A549 (cell line): ENCODE results near the gene FHIT. TPM values are rescaled to one million over a fixed set of nuclear protein-coding genes. Genes with fewer than 3 reads are reported as not detected.

Experiments
- ATAC-seq, 2 experiments: fragments of 200-7000 bp in 1 of 2; fragments of >200 bp in 1 of 2; cut with Nextera tagmentation in 1 of 2; cut with Tn5 transposase in 1 of 2; 3 replicates each; pipeline versions ENCODE4 v1.8.0 to v1.9.1; 2018 to 2020; ENCODE audit warnings: mild to moderate bottlenecking in 1 of 2, moderate library complexity in 1 of 2
- CTCF ChIA-PET: fragments of 300-600 bp; sonication (Branson Sonifier 250); formaldehyde crosslinking; extraction: SDS; loops from one replicate; lab custom pipeline; 2021; ENCODE audit warnings: antibody characterized with exemption, inconsistent platforms; lab: Yijun Ruan, JAX
- POLR2A ChIA-PET: fragments of 350-600 bp; formaldehyde crosslinking; extraction: SDS; loops from one replicate; lab custom pipeline; 2021; ENCODE audit warnings: antibody characterized with exemption, inconsistent platforms; lab: Yijun Ruan, JAX
- DNase-seq, 2 experiments: peaks; one replicate each; pipeline versions ENCODE4 v3.0.0 to v3.0.0-alpha.2; 2011 to 2016; ENCODE audit warnings: low read depth in 1 of 2, low spot score in 1 of 2
- FAIRE-seq: peaks from 2 replicates; lab custom pipeline; 2011; peaks lifted over from hg19 to GRCh38; lab: Jason Lieb, UNC
- H3K27ac ChIP-seq, 2 experiments: fragments of >200 bp; sonication (Bioruptor Twin); formaldehyde crosslinking; 3 replicates each; pipeline ENCODE4 v1.5.1; 2016 to 2017
- H3K4me1 ChIP-seq: fragments of >200 bp; sonication (Bioruptor Twin); formaldehyde crosslinking; 3 replicates; pipeline ENCODE4 v1.6.1; 2016
- H3K4me2 ChIP-seq: fragments of >200 bp; sonication (Bioruptor Twin); formaldehyde crosslinking; 3 replicates; pipeline ENCODE4 v1.6.1; 2016
- H3K4me3 ChIP-seq: fragments of >200 bp; sonication (Bioruptor Twin); formaldehyde crosslinking; 3 replicates; pipeline ENCODE4 v1.5.1; 2016
- H3K9me3 ChIP-seq: fragments of >200 bp; sonication (Bioruptor Twin); formaldehyde crosslinking; 3 replicates; pipeline ENCODE4 v1.6.1; 2016
- ATOH8 ChIP-seq: fragments of 250-450 bp; sonication (Bioruptor Pico); IDR thresholded peaks from 2 replicates; pipeline ENCODE4 v1.5.0; 2020; ENCODE audit warnings: low read depth, mild to moderate bottlenecking, moderate library complexity
- BCL3 ChIP-seq: fragments of >200 bp; sonication (Bioruptor Twin); formaldehyde crosslinking; IDR thresholded peaks from 3 replicates; pipeline ENCODE4 v1.6.1; 2016
- BHLHE40 ChIP-seq: IDR thresholded peaks from 2 replicates; pipeline ENCODE4 v1.6.1; 2012; ENCODE audit warnings: low read depth, low read length, inconsistent platforms
- CBX2 ChIP-seq: fragments of 200-600 bp; sonication (generic); IDR thresholded peaks from 2 replicates; pipeline ENCODE4 v1.6.1; 2016; ENCODE audit warnings: low read depth, mild to moderate bottlenecking, borderline replicate concordance
- CBX8 ChIP-seq: fragments of 200-600 bp; sonication (generic); IDR thresholded peaks from 2 replicates; pipeline ENCODE4 v1.6.1; 2016
- CHD2 ChIP-seq: fragments of 150-350 bp; IDR thresholded peaks from 2 replicates; pipeline ENCODE4 v1.6.1; 2014; ENCODE audit warnings: low read length; ENCODE audit not compliant: partially characterized antibody
- EHMT2 ChIP-seq: fragments of 200-600 bp; sonication (generic); IDR thresholded peaks from 2 replicates; pipeline ENCODE4 v1.6.1; 2016; ENCODE audit warnings: antibody characterized with exemption, low read depth, mild to moderate bottlenecking, moderate library complexity
- EP300 ChIP-seq, 2 experiments: fragments of >200 bp; sonication (Bioruptor Twin); formaldehyde crosslinking; IDR thresholded peaks; 2 replicates in 1 of 2; 3 replicates in 1 of 2; pipeline ENCODE4 v1.6.1; 2016 to 2017
- FOSB ChIP-seq: fragments of 250-450 bp; sonication (Bioruptor Pico); IDR thresholded peaks from 2 replicates; pipeline ENCODE4 v1.5.0; 2020; ENCODE audit warnings: mild to moderate bottlenecking, moderate library complexity
- HEYL ChIP-seq: fragments of 250-450 bp; sonication (Bioruptor Pico); IDR thresholded peaks from 2 replicates; pipeline ENCODE4 v1.8.0; 2021; ENCODE audit warnings: mild to moderate bottlenecking, moderate library complexity
- HMGXB4 ChIP-seq: fragments of 250-450 bp; sonication (Bioruptor Pico); IDR thresholded peaks from 2 replicates; pipeline ENCODE4 v1.5.0; 2021; ENCODE audit warnings: mild to moderate bottlenecking, moderate library complexity, borderline replicate concordance
- HOXB13 ChIP-seq: fragments of 250-450 bp; sonication (Bioruptor Pico); IDR thresholded peaks from 2 replicates; pipeline ENCODE4 v1.5.0; 2020; ENCODE audit warnings: low read depth, mild to moderate bottlenecking, moderate library complexity
- HOXB5 ChIP-seq: fragments of 250-450 bp; sonication (Bioruptor Pico); IDR thresholded peaks from 2 replicates; pipeline ENCODE4 v1.5.0; 2020; ENCODE audit warnings: mild to moderate bottlenecking, moderate library complexity
- JUN ChIP-seq, 2 experiments: fragments of >200 bp; sonication (Bioruptor Twin); formaldehyde crosslinking; IDR thresholded peaks; 2 replicates in 1 of 2; 3 replicates in 1 of 2; pipeline ENCODE4 v1.6.1; 2016 to 2017
- JUNB ChIP-seq: fragments of >200 bp; sonication (Bioruptor Twin); formaldehyde crosslinking; IDR thresholded peaks from 2 replicates; pipeline ENCODE4 v1.6.1; 2016
- KDM1A ChIP-seq: fragments of 200-600 bp; sonication (generic); IDR thresholded peaks from 2 replicates; pipeline ENCODE4 v1.6.1; 2016; ENCODE audit warnings: low read depth, mild to moderate bottlenecking
- KDM5A ChIP-seq: fragments of 200-600 bp; sonication (generic); IDR thresholded peaks from 2 replicates; pipeline ENCODE4 v1.6.1; 2016; ENCODE audit warnings: antibody characterized with exemption, mild to moderate bottlenecking
- MAZ ChIP-seq: fragments of 150-350 bp; IDR thresholded peaks from 2 replicates; pipeline ENCODE4 v1.6.1; 2014; ENCODE audit warnings: antibody characterized with exemption, low read depth, low read length, borderline replicate concordance
- NPAS2 ChIP-seq: fragments of 250-450 bp; sonication (Bioruptor Pico); IDR thresholded peaks from 2 replicates; pipeline ENCODE4 v1.8.0; 2022; ENCODE audit warnings: mild to moderate bottlenecking, moderate library complexity, borderline replicate concordance
- NR3C1 ChIP-seq: fragments of >200 bp; sonication (Bioruptor Twin); formaldehyde crosslinking; IDR thresholded peaks from 3 replicates; pipeline ENCODE4 v1.6.1; 2017
- PBX3 ChIP-seq: IDR thresholded peaks from 2 replicates; pipeline ENCODE4 v1.6.1; 2012
- PHF8 ChIP-seq: fragments of 200-600 bp; sonication (generic); IDR thresholded peaks from 2 replicates; pipeline ENCODE4 v1.6.1; 2016; ENCODE audit warnings: low read depth, mild to moderate bottlenecking, antibody characterized with exemption, moderate library complexity, borderline replicate concordance
- POLR2A ChIP-seq: IDR thresholded peaks from 2 replicates; pipeline ENCODE4 v1.6.1; 2012; ENCODE audit warnings: mild to moderate bottlenecking, low read length
- RARB ChIP-seq: fragments of 250-450 bp; sonication (Bioruptor Pico); IDR thresholded peaks from 2 replicates; pipeline ENCODE4 v1.8.0; 2021; ENCODE audit warnings: mild to moderate bottlenecking, moderate library complexity
- REST ChIP-seq: fragments of 200-600 bp; sonication (generic); IDR thresholded peaks from 2 replicates; pipeline ENCODE4 v1.6.1; 2016; ENCODE audit warnings: antibody characterized with exemption, mild to moderate bottlenecking, moderate library complexity
- RFX5 ChIP-seq: fragments of 450-650 bp; IDR thresholded peaks from 2 replicates; pipeline ENCODE4 v1.7.1; 2014; ENCODE audit warnings: antibody characterized with exemption, mild to moderate bottlenecking, moderate library complexity
- SMC3 ChIP-seq: fragments of >200 bp; sonication (Bioruptor Twin); formaldehyde crosslinking; IDR thresholded peaks from 3 replicates; pipeline ENCODE4 v1.6.1; 2018; ENCODE audit warnings: inconsistent platforms
- TFCP2L1 ChIP-seq: fragments of 250-450 bp; sonication (Bioruptor Pico); IDR thresholded peaks from 2 replicates; pipeline ENCODE4 v1.5.0; 2021; ENCODE audit warnings: mild to moderate bottlenecking
- USF2 ChIP-seq: fragments of 450-650 bp; IDR thresholded peaks from 2 replicates; pipeline ENCODE4 v1.6.1; 2014; ENCODE audit warnings: antibody characterized with exemption
- ZC3H11A ChIP-seq: fragments of 450-650 bp; IDR thresholded peaks from 2 replicates; pipeline ENCODE4 v1.6.1; 2014; ENCODE audit warnings: antibody characterized with exemption, mild to moderate bottlenecking
- ZNF302 ChIP-seq: fragments of 250-450 bp; sonication (Bioruptor Pico); IDR thresholded peaks from 2 replicates; pipeline ENCODE4 v1.9.0; 2021; ENCODE audit warnings: inconsistent platforms, mild to moderate bottlenecking, moderate library complexity
- WGBS: methylation state at CpG from one replicate; pipeline ENCODE4 v1.1.6; 2017; ENCODE audit errors: missing lambda C conversion rate; 5-methylcytosine and 5-hydroxymethylcytosine counted together
- polyA plus RNA-seq, 4 experiments: library from polyadenylated mRNA; depleted of rRNA in 3 of 4; stranded (reverse); fragments of >200 nt; fragmentation: RNase III in 1 of 4; extraction: RNeasy Plus Mini Kit Qiagen cat#74134 plus additional on column Dnase treatment in 1 of 4; gene quantifications; 2 replicates in 3 of 4; 3 replicates in 1 of 4; pipeline ENCODE4 v1.2.3, GENCODE V29; 2011 to 2017

FHIT gene
- polyA plus RNA-seq, 2 of the 4 experiments (the other 2 are of a cell fraction) = 0.76 to 0.92 TPM

- ChIA-PET CTCF (no interaction called here), POLR2A (no interaction called here)
- no peak overlapping the region for H3K27ac ChIP-seq
- no peaks in the 10 kb centered on the region for H3K9me3 ChIP-seq
- H3K4me1 ChIP-seq = no peaks in the 10 kb centered on the region
- FAIRE-seq (no peak), ATAC-seq (no peak), DNase-seq (no peak)
- no peak for TF ChIP-seq NPAS2 (CRISPR knock-in tag)
- TF ChIP-seq HOXB5 (CRISPR knock-in tag) = no peak
- no peak for TF ChIP-seq REST
- TF ChIP-seq KDM1A = no peak
- no peak for TF ChIP-seq BCL3
- no peak for TF ChIP-seq JUN (IDR thresholded peaks at IDR 0.05)
- TF ChIP-seq TFCP2L1 (CRISPR knock-in tag) = no peak
- no peak for TF ChIP-seq RFX5
- no peak for TF ChIP-seq KDM5A
- no peak for TF ChIP-seq SMC3
- no peak for TF ChIP-seq ZNF302 (CRISPR knock-in tag)
- TF ChIP-seq HEYL = no peak
- TF ChIP-seq PHF8 = no peak
- TF ChIP-seq ATOH8 (CRISPR knock-in tag) = no peak
- no peak for TF ChIP-seq ZC3H11A
- no peak for TF ChIP-seq CBX8
- no peak for TF ChIP-seq USF2
- TF ChIP-seq FOSB (CRISPR knock-in tag) = no peak
- TF ChIP-seq POLR2A = no peak
- 24% methylated on average over 1 of the region's 1 CpG for WGBS
- H3K4me2 ChIP-seq = no peak overlapping the region
- H3K4me3 ChIP-seq = no peak overlapping the region
Observed at GRCh38 chr3:61052851-61053250, 198.4 kb downstream of the FHIT start.

- Histone ChIP-seq H3K4me2 (no peak overlapping the region), H3K27ac (no peak overlapping the region), H3K4me3 (no peak overlapping the region), H3K4me1 (no peaks in the 10 kb centered on the region), H3K9me3 (no peaks in the 10 kb centered on the region)
- 5% methylated on average over 1 of the region's 1 CpG for WGBS
- ChIA-PET CTCF (no interaction called here), POLR2A (no interaction called here)
- no peak for ATAC-seq
- DNase-seq = no peak
- no peak for FAIRE-seq
- TF ChIP-seq MAZ (no peak), JUN (IDR thresholded peaks at IDR 0.05) (no peak), CBX8 (no peak), EP300 (IDR thresholded peaks at IDR 0.05) (no peak), NR3C1 (no peak), PBX3 (no peak), CBX2 (no peak), HMGXB4 (CRISPR knock-in tag) (no peak), KDM1A (no peak), ZC3H11A (no peak), KDM5A (no peak), HOXB5 (CRISPR knock-in tag) (no peak), CHD2 (no peak), FOSB (CRISPR knock-in tag) (no peak), RARB (no peak), SMC3 (no peak), JUNB (no peak), EHMT2 (no peak), BHLHE40 (no peak), HOXB13 (CRISPR knock-in tag) (no peak)
Observed at GRCh38 chr3:61051666-61052065, 199.6 kb downstream of the FHIT start.
